ENCODE results near the gene TPM3. TPM values are rescaled to one million over a fixed set of nuclear protein-coding genes. Genes with fewer than 3 reads are reported as not detected.

The TPM3 gene
- total RNA-seq: 350 and 426 TPM in 2 replicates

GRCh38 chr1:154191990-154192461 lies at the start of gene TPM3:
TSS of gene TPM3 (minus strand) at chr1:154192100. CDS start at chr1:154192018, 82 bp downstream.

GRCh38 chr1:154220071-154220969 lies 28.4 kb upstream of the TPM3 start, which contains the start of gene UBAP2L:
TSS of gene UBAP2L (plus strand) at chr1:154220955. CDS start at chr1:154225124, 4,169 bp downstream.

GRCh38 chr1:154206196-154206595 lies 14.3 kb upstream of the TPM3 start, which contains the start of gene CFAP141:
TSS of gene CFAP141 (minus strand) at chr1:154206333. CDS start at chr1:154206307, 26 bp downstream.

GRCh38 chr1:154154534-154155191 lies 37.2 kb downstream of the TPM3 start, which contains the start of gene NUP210L:
TSS of gene NUP210L (minus strand) at chr1:154155073.

Small RNAs within 50 kb of the gene (small RNA-seq; reads per million reads assigned to genes)
- 1.6 reads per million, percentile 37 among the genes with 10 or more reads in this experiment for gene MIR190B

Other genes starting within 250 kb of the TPM3 start
- 21.6 and 33.1 TPM in 2 replicates for gene DENND4B, start 245.4 kb downstream of the TPM3 start, total RNA-seq
- 7.6 and 7.8 TPM in 2 replicates for gene CRTC2, start 233.5 kb downstream of the TPM3 start, total RNA-seq
- 120 and 123 TPM in 2 replicates for gene SLC39A1, start 228.6 kb downstream of the TPM3 start, total RNA-seq
- gene CREB3L4, start 224.2 kb downstream of the TPM3 start, total RNA-seq: 4.4 and 5.0 TPM in 2 replicates
- 96.4 and 102 TPM in 2 replicates for gene JTB, start 214.4 kb downstream of the TPM3 start, total RNA-seq
- gene RAB13, start 205.8 kb downstream of the TPM3 start, total RNA-seq: 45.1 and 57.0 TPM in 2 replicates
- gene RPS27, start 201.3 kb downstream of the TPM3 start, total RNA-seq: 743 and 1,008 TPM in 2 replicates
- 0.12 and 0.16 TPM in 2 replicates for gene NUP210L, start 37.0 kb downstream of the TPM3 start, total RNA-seq
- gene CFAP141, start 14.2 kb upstream of the TPM3 start, total RNA-seq: not detected in 2 replicates
- gene UBAP2L, start 28.9 kb upstream of the TPM3 start, total RNA-seq: 126 and 137 TPM in 2 replicates
- gene HAX1, start 80.5 kb upstream of the TPM3 start, total RNA-seq: 108 and 112 TPM in 2 replicates
- gene AQP10, start 129.0 kb upstream of the TPM3 start, total RNA-seq: not detected in 2 replicates
- 283 and 305 TPM in 2 replicates for gene ATP8B2, start 133.4 kb upstream of the TPM3 start, total RNA-seq
- gene IL6R, start 213.2 kb upstream of the TPM3 start, total RNA-seq: 25.7 and 29.7 TPM in 2 replicates

Measured in hair follicle dermal papilla cell (primary cell).